GM18526 (cell line): ENCODE data around the gene CST9.
A peak's percentile ranks its signal among the peaks of the same experiment; 100 is the strongest.

Experiments
- POLR2A ChIP-seq: IDR thresholded peaks from 3 replicates; pipeline ENCODE4 v1.6.1; 2011; ENCODE audit not compliant: insufficient read length; ENCODE audit errors: extremely low read depth

The CST9 gene

GRCh38 chr20:23640671-23641667 is 35.3 kb upstream of the CST9 start:
- TF ChIP-seq POLR2A: no peak

- no peak for TF ChIP-seq POLR2A
Observed at GRCh38 chr20:23640018-23640601, 34.4 kb upstream of the CST9 start.

- TF ChIP-seq POLR2A: no peak
Observed at GRCh38 chr20:23639490-23639958, 33.8 kb upstream of the CST9 start.

GRCh38 chr20:23638309-23638708 is 32.6 kb upstream of the CST9 start:
- TF ChIP-seq POLR2A: no peak

GRCh38 chr20:23637282-23638221 is 31.8 kb upstream of the CST9 start, which contains the start of gene CST3:
TSS of gene CST3 (minus strand) at chr20:23637955. CDS start at chr20:23637862, 93 bp downstream.
- TF ChIP-seq POLR2A: peak; percentile 68

DNA sequence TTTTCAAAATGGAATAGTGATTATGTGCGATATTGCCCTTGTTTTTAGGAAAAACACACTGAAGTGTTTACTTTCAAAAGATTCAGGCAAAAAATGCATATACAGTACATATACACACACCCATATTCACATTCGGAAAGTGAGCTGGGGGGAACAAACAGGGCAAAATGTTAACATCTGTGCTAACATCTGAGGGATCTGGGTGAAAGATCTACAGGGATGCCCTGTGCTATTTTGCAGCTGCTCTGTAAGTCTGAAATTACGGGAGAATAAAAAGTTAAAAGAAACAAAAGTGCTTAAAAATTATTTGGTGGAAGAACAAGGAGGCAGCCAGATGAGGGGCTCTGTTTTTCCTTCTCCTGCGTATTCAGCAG is 31.2 kb upstream of the CST9 start:
- TF ChIP-seq POLR2A: no peak

DNA sequence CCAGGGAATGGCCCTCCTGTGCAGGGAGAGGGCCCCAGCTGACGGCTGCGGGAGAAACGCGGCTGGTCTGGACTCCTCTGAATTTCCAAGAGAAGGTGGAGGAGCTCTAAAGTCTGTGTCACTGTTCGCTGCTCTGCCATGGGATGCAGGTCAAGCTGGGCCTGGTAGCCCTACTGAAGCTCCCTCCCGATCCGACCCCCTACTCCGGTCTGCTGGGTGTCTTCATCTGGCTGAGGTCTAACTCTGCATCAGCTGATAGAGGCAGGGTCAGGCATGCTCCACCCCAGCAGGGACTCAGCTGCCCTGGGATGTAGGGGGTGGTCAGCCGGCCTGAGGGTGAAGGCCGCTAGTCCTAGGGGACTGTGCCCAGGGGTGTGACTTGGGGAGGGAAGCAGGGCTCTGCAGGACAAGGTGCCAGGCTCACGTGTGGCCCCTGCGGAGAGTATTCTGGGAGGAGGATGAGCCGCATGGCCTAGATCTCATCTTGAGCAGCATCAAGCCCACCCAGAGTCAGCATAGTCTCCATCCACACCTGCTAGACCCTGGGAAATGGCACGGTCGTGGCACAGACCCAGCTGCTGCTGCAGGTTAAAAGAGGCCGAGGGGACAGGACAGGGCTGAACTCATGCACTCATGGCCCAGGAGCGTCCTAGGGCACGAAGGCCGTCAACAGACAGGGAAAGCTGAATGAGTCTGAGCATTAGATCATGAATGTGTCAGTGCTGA is 30.6 kb upstream of the CST9 start:
- TF ChIP-seq POLR2A: no peak

DNA sequence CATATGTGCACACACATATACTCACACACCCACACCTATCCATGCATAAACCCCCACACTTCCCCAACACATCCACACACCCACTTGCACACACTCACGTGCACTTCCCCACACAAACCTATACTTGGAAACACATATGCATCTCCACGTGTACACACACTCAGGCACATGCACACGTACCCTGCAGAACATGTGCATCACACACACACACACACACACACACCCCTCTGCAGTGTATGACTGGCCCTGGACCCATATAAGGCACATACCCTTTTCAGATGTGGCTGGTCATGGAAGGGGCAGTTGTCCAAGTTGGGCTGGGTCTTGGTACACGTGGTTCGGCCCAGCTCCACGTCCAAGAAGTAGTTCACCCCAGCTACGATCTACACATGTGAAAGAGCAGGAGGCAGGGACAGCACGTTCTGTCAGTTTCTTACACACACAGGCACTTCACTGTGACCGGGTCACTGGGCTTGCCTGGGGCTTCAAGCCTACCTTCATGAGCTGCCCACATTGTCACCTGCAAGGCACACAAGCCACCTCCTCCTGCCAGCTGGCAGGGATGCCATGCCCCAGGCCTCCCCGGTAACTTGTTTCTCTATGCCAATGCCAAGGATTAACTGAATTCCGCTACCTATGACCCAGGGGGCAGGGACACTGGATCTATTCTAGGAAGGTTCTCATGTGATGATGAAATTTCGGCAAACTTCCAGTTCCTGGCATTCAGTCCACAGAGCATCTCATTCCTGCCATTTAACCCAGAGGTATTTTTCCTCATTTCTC is 29.5 kb upstream of the CST9 start:
- TF ChIP-seq POLR2A: no peak

DNA sequence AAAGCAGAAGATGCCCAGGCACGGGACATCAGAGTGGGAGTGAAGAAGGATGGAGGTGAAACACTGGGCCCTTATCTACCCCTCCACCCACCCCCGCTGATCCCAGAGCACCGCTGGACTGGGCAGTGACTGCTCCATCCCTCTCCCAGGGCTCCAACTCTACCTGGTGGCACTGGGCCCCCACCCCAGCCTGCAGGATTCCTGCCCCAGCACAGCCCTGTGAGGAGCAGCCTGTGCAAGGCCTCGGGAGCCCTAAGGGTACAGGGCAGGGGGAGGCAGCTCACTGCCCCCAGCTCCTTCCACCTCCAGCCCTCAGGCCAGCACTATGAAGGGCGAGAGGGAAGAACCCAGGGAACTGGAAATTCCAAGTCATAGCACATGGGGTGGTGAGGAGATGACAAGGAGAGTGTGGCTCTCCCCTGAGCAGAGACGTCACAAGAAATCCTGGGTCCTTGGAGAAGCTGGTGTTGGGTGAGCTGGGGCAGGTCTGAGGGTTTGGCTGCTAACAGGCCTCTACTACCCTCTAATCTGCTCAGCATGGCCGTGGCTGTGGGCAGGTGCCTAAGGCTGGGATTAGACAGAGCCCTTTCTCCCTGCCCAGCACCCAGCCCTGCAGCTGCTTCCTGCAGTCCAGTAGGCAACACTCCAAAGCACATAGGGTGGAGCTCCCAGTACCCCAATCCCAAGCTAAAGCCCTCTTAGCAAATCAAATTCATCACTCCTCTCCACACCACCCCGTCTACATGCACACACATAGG is 28.5 kb upstream of the CST9 start:
- no peak for TF ChIP-seq POLR2A

DNA sequence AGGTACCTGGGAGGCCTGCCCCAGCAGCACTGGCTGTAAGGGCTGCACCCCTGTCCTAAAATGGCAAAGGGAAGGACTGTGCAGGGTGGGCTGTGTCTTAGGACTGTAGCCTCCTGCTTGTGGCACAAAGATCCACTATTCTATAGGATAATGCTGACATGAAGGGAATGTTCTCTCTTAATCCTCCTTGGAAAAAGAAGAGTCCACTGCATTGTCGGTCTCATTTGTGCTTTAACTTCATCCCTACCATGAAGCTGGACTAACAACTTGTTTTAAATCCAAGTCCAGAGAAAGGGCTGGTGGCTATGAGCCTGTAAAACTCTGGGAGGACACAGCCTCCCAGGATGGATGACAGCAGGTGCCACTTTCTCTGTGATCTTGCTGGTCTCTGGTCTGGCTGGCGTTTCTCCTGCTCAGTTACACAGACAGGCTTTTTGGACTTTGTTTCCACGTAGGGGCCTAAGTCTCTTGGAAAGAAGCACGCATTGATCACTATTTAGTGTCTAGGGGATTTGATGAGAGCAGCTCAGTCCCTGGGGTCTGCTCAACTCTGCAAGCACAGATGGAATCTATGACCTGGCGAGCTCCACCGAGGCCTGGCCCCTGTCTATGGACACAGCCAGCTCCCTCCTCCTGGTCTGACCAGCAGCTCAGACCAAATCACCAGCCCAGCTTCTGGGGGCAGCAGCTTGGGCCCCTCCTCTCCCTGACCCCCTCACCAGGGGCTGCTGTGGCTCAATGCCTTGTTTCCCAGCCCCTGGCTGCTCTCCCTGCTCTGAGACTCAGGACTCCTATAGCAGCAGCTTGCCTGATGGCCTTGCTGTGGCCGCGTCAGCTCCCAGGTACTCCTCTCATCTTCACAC is 27.2 kb upstream of the CST9 start:
- no peak for TF ChIP-seq POLR2A

GRCh38 chr20:23631981-23632710 is 26.4 kb upstream of the CST9 start:
- TF ChIP-seq POLR2A: no peak
